Superior temporal gyrus (tissue), 1 donor: Measurements from ENCODE around the gene LAMA3.
"Not testable (repeated sequence)": the region's sequence is repeated elsewhere in the genome, so short reads cannot be mapped to it uniquely, and the experiment has no call there.

Experiments used
- DNase-seq: peaks from one replicate; pipeline ENCODE4 v3.0.0-alpha.2; 2016; ENCODE audit errors: extremely low spot score

The LAMA3 gene

DNA sequence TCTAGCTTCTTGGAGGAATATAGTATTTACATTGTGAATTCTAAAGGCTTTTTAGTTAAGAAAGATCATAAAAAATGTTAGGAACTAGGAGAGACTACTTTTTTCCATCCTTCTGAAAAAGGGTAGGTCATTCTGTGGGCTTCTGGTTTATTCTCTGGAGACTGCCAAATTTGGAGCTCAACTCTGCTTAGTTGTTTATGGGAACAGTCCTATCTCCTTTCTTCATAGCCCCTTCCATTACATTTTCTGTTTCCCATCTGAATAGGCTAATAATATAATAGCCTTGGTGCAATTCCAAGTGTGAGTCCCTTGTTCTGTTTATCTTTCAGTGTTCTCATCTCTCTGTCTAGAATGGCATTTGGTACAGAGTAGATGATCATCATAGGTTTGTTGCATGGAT lies 15.6 kb downstream of the LAMA3 start:
- no peak for DNase-seq

DNA sequence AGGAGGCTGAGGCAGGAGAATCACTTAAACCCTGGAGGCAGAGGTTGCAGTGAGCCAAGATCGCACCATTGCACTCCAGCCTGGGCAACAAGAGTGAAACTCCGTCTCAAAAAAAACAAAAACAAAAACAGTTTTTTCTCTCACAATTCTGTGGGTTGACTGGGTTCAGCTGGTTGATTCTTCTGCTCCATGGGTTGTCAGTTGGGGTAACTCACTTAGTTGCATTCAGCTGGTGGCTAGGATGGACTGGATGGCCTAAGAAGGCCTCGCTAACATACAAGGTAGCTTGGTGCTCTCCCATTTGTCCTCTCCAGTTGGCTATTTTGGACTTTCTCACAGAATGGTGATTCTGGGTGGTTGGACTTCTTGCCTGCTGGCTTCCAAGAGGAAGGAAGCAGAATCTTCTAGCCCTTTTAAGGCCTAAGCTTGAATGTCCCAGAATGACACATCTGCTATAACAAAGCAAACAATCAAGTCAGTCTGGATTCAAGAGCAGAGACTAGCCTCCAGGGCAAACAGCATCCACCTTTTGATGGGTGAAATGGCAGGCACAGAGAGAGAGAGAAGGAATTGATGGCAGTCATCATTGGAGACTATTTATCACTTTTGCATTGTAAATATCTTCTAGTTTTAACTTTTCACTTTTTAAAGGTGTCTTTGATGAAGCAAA lies 17.9 kb downstream of the LAMA3 start:
- no peak for DNase-seq

DNA sequence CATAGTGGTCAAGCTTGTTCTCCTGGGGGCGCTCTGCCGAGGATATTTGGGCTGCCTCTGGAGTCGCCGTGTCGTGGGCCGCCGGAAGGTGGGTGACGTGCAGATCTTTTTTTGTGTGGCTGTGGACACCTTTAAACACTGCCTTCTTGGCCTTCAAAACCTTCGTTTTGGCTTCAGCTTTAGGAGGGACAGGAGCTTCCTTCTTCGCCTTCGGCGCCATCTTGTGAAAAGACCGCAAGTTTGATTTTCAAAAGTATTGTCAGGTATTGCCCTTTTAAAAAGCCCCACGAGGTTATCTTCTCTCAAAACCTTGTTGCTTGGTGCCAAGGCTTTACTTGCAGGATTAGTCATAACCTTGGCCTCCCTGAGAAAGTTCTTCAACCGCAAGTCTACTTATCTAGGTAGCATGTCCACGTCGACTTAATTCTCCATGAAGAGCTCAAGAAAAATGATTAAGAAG lies 20.8 kb downstream of the LAMA3 start:
- no peak for DNase-seq

DNA sequence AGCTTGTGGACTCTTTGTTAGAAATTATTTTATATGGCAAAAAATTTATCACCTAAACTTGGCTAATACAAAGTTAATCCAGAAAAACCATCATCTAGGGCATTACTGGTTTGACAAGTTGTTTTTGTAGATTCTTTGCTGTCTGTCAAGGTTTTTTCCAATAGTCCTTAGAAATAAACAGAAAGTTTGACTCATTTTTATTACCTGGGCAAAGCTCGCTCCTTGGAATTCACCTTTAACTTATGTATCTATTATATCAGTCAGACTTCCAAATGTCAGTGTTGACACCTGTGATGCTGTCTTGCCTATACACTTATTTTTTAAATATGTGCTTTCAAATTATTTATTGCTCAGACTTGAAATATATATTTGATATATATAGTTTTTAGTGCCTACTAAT lies 21.7 kb downstream of the LAMA3 start:
- DNase-seq, result no peak

DNA sequence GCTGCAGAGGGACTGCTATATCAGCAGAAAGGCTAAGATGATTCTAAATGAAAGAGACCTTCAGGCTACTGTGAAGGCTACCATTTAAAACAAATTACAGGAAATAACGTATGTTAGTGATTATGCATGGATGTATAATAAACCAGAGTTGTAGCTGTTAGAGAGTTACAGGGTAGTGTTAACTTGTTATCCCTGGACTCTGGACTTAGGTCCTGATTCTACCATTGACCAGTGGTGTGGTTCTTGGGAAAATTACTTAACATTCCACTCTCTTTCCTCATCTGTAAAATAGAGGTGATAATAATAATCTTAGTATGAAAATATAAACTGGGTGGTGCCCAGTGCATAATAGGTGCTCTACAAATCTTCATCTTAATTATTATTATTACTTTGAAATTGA lies 22.2 kb downstream of the LAMA3 start:
- DNase-seq, result no peak

DNA sequence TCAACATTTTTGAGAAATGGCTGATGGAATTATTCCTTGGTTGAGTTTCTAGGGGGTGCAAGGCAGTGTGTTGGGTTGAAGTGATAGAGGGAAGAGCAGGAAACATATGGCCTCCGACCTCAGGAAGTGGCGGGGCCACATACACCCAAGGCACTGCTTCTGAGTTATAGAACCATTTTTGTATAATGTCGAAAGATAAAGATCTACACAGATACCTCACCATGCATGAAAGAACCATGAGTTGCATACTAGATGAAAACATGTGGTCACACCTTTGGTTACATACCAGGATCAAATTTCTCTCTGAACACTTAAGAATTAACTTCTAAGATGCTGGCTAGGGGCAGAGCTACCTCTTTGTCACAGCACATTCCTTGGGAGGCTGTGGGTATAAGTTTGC lies 23.2 kb downstream of the LAMA3 start:
- DNase-seq, result no peak

DNA sequence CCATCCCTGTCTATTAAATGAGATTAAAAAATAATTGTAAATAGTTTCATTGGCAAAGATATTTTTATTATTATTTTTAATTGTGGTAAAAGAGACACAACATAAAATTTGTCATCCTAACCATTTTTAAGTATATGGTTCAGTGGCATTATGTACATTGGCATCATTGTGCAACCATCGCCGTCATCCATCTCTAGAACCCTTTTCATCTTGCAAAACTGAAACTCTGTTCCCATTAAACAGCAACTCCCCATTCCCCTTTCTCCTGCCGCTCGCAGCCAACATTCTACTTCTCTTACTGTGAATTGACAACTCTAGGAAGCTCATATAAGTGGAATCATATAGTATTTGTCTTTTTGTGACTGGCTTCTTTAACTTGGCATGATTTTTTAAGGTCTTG lies 25.3 kb downstream of the LAMA3 start:
- DNase-seq, result no peak

DNA sequence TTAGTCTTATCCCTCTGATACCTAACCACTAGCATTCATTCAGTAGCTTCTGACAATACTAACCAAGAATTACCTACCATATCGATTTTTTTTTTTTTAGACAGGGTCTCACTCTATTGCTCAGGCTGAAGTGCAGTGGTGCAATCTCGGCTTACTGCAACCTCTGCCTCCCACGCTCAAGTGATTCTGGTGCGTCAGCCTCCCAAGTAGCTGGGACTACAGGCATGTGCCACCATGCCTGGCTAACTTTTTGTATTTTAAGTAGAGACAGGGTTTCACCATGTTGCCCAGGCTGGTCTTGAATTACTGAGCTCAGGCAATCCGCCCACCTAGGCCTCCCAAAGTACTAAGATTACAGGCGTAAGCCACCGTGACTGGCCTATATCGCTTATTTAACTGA lies 26.8 kb downstream of the LAMA3 start:
- DNase-seq, result not testable (repeated sequence)

DNA sequence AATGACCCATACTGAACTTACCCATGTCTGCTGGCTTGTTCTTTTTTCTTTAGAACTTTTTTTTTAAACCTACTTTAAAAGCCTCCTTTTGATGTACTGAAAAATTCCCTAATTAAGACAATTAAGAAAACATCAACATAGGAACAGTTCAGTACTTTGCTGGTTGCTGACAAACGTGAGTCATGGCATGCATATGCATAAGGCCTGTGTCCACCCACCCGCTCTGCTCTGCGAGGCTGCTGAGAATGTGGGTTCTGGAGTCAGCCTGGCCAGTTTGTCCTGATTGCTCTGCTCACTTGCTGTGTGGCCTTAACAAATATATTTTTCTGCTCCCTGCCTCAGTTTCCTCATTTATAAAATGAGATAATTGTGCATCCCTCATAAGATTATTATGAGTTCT lies 27.3 kb downstream of the LAMA3 start:
- peak; percentile 32 for DNase-seq

DNA sequence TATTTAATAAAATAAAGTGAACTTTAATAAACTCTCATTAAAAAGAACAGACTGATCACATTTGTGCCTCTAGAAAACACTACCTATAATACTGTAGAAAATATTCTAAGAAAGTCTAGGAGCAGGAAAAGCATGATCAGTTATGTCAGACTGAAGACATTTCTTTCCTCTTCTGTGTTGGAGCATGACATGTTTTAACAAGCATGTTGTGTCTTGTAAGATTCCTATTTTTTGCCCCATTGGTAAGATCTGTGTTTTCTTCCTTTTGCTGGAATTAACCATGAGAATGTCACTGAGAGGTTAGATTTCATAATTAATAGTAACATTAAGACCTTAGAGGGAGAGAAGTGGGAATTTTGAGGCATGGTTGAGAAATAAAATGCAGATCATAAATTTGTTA lies 27.7 kb downstream of the LAMA3 start:
- no peak for DNase-seq

DNA sequence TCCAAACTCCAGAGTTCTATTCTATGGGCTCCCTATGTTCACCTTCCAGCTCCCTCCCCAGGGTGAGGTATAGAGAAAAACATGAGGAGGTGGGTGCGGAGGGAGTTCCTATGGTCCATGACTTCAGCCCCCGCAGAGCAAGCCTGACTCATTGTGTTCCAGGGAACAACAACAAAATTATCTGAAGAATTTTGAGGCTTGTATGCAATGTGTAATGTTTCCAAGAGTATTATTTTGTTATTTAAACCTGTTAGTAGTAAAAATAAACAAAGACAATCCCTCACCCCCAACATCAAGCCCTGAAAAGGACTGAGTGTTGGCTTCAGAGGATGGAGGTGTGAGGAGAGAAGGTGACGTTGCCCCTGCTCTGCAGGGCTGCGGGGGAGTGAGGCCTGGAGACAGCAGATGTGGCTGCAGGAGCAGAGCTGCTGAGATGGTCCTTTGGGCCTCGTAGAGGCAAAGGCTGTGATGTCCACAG lies 29.0 kb downstream of the LAMA3 start:
- no peak for DNase-seq

DNA sequence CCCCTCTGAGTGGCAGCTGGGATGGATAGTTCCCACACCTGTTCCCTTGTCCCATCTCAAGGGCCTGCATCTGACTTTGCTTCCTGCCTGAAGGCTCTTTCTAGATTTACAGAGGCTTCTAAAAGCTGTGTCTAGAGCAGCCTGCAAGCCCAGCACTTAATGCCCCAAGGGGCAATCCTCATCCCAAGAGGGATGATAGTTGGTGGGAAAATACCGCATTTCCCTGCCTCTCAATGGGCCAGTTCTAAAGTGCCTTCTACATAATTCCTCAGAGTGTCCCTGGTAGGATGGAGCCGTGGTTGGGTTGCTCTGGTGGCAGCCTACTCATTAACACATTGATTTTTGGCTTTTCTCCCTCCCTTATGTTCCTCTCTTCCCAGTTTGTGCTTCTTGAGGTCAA lies 29.5 kb downstream of the LAMA3 start:
- no peak for DNase-seq

DNA sequence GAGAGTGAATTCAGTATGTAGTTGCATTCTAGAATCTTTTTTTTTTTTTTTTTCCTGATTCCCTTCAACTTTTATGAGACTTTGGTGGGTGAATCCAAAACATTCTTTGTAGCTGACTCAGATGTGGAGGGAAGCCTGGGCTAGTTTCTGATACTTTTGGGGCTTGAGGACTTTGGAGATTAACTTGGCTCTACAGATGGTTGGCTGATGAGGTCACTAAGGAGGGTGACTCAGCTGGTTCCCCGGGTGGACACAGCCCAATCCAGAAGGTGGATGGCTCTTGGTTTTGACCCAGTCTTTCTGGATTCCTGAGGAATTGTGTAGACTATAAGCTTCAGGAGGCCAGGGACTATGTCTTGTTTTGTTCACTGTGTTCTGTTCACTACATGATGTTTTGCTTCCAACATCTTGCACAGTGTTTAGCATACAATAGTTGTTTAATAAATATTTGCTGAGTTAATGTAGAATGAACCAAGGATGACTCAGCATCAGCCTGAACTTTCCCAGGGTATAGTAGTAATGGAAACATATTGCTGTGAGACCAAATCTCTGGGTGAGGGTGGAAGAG lies 30.5 kb downstream of the LAMA3 start:
- DNase-seq, result no peak

DNA sequence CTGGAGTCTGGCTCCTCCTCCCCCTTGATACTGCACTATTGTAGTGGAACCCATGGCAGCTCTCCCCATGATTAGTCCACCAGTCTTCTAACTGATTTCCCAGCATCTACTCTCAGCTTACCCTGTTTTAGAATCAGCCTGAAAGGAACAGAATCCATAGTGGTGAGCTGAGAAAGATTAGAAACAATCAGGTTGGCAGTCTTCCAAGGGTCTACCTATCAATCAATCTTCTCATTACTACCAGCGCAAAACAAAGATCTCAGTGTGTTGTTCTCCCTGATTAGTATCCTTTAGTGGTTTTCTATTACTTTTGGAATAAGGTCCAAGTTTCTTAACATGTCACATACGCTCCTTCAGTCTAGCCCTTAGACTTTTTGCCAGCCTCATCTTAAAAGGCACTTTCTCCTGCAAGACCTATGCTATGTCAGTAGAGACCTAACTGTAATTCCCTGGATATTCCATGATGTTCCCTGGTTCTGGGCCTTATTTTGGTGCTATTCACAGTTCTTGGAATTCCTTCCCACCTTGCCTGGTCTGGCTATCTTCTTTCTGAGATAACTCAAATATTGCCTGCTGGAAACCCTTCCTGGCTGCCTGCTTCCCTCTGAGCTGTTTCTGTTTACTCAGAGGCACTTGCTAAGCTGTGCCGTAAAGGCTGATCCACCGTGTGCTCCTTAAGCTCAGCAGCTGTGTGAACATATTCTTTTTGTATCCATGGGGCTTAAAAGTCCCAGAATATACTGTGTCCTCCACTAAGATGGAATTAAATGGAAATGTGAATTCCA lies 32.6 kb downstream of the LAMA3 start:
- no peak for DNase-seq

DNA sequence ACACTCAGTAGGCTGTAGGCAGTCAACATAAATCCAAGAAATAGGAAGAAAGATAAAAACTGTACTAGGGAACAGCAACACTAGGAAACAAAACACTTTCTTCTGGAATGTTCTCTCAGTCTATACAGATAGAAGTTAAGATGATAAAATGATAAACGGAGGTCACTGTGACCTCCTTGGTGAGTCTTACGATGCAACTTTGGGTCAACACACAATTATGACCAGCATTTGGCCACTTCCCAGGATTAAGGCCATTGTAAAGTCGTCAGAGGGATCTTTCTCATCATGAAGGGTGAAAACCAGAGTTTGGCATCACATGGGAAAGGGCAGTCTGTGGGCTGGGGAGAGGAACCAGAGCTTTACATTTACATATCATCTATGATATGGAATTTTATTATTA lies 33.4 kb downstream of the LAMA3 start:
- no peak for DNase-seq

DNA sequence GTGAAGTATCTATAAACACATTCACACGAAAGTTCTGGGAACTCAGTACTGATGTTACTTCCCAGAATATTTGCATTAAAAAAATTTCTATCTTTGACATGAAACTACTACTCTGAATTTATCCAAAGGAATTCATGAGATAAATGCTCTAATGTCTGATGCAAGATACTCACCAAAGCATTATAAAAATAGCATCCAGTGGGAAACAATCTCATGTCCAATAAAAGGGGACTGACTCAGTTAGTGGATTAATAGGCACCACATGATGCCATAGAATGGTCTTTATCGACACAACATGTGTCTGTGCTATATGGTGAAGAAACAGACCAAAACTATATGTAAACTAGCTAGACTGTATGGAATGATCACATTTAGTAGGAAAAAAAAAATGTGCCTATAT lies 33.9 kb downstream of the LAMA3 start:
- no peak for DNase-seq

DNA sequence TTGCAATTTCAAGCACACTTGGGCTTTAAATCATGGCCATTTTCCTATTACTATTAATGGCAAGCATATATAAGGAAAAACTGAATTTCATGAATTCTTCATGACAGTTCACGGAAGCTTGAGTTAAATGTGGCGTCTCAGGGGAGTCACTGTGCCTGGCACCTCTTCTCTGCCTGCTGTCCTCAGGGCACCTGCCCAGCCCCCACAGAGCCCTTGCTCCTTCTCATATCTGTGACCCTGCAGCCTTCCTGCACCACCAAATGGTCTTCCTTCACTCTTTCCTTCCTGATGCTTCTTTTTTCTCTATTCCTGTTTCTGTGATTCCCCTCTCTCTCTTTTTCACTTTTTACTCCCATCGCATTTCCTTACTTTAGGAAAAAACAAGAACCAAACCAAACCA lies 35.4 kb downstream of the LAMA3 start:
- no peak for DNase-seq

DNA sequence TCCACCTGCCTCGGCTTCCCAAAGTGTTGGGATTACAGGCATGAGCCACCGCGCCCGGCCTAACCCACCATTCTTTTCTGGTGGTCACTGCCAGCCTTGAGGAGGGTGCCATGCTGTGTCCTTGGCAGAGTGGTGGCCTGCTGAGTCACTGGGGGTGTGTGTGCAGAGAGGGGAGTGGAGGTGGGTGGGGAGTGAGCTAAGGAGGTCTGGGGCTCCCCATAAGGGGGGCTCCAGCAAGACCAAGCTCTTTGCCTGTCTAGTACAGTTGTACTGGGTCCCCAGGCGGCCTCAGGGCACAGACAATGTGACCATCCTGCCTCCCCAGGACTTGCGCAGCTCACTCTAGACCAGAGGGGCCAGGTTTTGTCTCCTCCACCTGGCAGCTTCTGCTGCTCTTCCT lies 36.1 kb downstream of the LAMA3 start:
- no peak for DNase-seq

DNA sequence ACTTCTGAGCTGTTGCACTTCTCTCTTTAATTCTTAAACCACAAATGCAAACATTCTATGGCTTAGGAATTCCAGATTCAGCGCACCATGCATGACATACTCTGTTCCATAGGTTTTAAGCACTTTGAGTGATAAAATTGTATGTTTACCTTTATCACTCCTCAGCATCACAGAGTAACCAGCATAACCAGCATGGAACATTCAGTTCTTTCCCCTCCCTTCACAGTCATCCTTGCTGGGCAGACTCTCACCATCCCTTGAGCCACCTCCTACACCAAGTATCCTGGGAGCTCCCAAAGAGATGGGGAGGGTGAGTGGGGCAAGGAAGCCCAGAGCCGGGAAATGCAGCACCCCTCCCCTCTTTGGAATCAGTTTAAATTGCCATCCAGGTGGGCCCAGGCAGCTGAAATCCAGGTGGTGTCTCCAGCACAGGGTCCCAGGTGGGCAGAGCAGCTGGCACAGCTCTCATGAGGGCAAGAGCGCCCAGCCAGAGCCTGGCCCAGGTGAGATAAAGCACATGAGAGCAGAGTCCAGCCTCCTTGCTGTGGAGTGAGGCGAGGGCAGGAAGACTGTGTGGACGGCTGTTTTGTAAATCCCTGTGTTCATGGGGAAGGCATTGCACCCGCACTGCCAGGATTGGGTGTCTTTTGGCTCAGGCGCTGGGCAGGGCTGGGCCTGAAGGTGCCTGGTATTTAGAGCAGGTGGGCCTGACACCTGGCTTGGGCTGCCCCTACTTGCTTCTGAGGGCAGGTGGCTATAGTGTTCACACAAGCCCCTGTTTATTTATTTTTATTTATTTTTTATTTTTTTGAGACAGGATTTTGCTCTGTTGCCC lies 36.8 kb downstream of the LAMA3 start:
- DNase-seq, result no peak

DNA sequence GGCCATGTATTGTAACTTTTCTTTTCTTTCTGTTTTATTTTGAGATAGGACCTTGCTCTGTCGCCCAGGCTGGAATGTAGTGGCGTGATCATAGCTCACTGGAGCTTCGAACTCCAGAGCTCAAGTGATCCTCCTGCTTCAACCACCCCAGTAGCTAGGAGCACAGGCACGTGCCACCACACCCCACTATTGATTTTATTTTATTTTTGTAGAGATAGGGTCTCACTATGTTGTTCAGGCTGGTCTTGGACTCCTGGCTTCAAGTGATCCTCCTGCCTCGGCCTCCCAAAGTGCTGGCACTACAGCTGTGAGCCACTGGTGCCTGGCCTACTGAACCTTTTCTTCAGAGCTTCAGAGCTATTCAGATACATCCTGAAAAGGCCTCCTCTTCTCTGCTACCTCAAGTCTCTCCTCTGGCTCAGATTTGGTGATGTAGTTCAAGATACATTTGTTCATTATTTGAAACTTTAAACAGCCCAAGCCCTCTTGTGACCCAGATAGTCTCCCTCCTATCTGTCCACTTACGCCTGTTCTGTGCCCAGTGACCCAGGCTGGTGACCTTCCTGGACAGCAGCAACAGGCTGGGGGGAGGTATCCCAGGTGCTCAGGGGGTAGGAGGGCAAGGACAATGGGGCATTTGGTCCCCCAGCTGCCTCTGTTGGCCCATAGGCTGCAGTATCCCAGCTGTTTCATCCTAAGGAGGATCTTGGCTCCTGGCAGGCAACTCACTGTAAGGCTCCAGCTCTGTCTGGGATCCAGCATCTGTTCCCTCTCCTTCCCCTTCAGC lies 38.6 kb downstream of the LAMA3 start:
- DNase-seq, result no peak

DNA sequence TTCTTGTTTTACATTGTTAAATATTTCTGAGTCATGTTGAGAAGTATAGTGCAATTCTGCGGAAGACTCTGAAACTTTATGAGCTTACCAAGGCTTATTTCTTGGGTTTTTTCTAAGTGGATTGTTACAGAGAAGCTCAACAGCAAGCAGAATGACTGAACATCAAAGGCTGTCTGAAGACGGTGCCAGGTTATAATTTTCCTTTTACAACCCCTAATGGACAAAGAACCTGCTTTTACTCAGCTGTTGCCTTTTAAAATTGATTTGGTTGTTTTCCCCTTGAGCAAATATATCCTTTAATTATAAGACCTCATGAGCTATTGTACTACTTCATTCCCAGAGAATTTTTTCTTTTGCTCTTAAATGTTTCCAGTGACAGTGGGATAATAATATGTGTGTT lies 41.6 kb downstream of the LAMA3 start:
- DNase-seq, result no peak
